NB4 (cell line): ENCODE data around the gene ZFYVE28.

Experiments
- CTCF ChIP-seq: IDR thresholded peaks from one replicate; pipeline ENCODE4 v1.5.1; 2012; ENCODE audit warnings: low read depth, low read length
- POLR2A ChIP-seq: IDR thresholded peaks from 2 replicates; pipeline ENCODE4 v1.6.1; 2011; ENCODE audit warnings: mild to moderate bottlenecking; ENCODE audit not compliant: insufficient read length; ENCODE audit errors: extremely low read depth

GRCh38 chr4:2222838-2223237, 195.6 kb downstream of the ZFYVE28 start:
- no peak for TF ChIP-seq POLR2A
- no peak for TF ChIP-seq CTCF
